SIG-M5 treated with dmso at 0.1 percent for 504 hours (cell line): Measurements from ENCODE around the gene EPB41L4B.
A peak's percentile ranks its signal among the peaks of the same experiment; 100 is the strongest.
"Not testable (repeated sequence)": the region's sequence is repeated elsewhere in the genome, so short reads cannot be mapped to it uniquely, and the experiment has no call there.

Source experiments
- DNase-seq: peaks from one replicate; lab custom pipeline; 2025; ENCODE audit not compliant: unreplicated experiment; lab: John Stamatoyannopoulos, UW

Gene EPB41L4B

DNA sequence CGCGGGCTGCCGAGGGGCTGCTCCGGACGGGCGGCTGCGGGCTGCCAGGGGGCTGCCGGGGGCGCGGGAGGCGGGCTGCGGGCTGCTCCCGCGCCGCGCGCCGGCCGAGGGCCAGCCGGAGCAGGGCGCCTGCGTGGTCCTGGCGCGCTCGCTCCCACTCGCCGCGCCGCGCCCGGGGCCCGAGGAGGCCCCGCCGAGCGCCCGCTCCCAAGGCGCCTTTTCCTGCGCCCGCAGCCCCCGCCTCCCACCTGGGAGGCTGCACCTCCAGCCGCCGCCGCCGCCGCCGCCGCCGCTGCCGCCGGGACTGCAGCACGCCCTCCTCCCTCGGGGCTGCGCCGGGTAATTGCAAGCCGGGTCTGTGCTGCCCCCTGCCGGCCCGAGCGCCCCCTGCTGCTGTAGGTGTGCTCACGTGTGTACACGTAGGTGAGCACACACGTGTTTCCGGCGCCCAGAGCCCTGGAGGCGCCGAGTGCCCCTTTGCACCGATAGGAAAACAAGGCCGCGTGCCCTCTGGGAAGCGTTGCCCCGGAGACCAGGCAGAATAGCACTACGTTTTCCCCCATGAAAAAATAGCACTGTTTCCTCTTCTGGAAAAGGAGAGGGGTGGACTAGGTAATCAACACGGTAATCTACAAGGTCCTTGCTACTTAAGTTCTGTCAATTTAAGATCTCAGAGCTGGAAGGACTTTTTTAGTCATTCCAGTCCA is at the start of gene EPB41L4B:
Gene EPB41L4B, minus strand, starts transcription at position 318 of the 707 bp plus-strand sequence. CDS start 613 bp downstream, outside the sequence.
- peak; percentile 56 for DNase-seq

DNA sequence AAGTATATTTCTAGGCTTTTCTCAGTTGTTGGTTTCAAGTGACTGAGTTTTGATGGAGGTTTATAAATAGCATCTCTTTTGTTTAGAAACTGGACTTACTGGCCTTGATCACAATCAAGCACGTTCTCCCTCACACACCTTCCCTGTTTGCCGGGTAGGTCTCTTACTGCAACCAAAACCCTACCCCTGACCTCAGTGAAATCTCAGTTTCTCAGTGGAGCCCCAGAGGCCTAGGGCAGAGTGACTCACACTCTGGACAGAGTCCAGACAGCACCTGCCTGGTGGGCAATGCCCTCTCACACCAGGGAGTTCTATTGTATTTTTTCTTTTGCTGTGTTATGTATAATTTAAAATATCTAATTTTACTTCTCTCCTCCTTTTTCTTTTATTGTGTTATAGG is 48.4 kb upstream of the EPB41L4B start:
- DNase-seq = peak; percentile 12

DNA sequence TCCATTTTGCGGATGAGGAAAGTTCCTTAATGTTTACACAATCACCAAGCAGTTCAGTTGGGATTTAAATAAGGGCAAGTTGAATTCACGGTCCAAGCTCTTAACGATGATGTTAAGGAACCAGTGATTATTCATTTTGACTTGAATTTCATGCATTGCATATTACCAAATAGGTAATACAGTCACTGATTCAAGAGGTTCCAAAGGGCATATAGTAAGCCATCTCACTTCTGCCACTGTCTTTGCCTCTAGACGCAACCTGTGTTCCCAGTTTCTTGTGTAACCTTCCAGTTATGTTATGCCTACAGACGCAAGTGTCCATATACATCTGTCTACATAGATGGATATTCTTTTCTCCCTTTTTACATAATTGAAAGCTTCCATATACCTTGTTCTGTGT is 39.9 kb upstream of the EPB41L4B start:
- no peak for DNase-seq

DNA sequence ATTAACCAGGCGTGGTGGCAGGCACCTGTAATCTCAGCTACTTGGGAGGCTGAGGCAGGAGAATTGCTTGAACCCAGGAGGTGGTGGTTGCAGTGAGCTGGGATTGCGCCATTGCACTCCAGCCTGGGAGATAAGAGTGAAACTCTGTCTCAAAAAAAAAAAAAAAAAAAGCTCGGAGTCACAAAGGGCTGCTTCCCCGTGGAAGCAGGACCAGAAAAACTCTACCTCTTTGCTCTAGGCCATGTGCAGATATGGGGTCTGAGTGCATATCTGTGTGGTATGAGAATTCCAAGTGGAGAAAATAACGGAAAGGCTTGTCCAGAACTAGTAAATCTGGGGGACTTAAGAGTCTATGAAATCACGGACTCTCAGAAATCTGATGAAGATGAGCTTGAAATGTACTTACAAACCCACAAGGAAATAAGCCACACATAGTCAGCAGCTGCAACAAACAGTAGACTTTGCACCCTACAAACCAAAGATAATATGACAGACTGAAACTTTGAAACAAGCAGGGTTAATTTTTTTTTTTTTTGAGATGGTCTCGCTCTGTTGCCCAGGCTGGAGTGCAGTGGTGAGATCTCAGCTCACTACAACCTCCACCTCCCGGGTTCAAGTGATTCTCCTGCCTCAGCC is 38.2 kb upstream of the EPB41L4B start:
- DNase-seq = not testable (repeated sequence)

DNA sequence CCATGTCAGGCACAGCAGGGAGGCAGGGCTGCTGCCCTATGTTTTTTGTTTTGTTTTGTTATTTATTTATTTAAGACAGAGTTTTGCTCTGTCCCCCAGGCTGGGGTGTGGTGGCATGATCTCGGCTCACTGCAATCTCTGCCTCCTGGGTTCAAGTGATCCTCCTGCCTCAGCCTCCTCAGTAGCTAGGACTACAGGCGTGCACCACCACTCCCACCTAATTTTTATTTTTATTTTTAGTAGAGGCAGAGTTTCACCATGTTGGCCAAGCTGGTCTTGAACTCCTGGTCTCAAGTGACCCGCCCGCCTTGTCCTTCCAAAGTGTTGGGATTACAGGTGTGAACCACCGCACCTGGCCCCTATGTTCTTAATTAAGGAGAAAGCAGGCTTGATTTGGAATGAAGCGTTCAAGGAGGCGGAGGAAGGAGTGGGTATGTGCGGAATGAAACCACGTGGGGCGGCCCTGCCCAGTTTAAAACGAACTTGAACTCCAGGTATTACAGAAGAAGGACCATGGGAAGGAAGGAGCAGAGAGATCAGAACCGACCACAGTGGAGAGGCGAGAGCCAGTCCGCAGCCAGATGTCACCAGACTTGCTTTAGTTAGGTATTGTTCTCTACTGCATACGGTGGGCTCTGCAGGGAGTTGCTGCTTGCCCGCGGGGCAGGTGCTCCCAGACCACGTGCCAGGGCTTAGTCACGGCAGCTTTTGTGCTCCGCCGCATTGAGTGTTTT is 34.9 kb upstream of the EPB41L4B start:
- DNase-seq = no peak

DNA sequence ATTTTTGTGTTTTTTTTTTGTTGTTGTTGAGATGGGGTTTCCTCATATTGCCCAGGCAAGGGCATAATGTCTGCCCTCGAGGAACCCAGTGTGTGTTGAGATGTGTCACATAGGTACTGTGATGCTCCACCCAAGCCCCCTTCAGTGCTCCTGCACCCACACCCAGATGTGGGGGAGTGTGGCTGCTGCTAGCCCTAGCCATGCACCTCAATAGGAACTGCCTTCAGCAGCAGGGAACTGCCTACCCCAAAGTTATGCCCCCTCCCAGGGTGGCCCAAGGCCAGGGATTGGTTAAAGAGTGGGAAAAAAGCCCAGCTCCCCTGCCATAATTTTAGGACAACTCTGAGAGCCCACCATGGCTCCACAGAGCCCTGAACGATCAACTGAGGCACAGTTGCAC is 33.3 kb upstream of the EPB41L4B start:
- DNase-seq = no peak

DNA sequence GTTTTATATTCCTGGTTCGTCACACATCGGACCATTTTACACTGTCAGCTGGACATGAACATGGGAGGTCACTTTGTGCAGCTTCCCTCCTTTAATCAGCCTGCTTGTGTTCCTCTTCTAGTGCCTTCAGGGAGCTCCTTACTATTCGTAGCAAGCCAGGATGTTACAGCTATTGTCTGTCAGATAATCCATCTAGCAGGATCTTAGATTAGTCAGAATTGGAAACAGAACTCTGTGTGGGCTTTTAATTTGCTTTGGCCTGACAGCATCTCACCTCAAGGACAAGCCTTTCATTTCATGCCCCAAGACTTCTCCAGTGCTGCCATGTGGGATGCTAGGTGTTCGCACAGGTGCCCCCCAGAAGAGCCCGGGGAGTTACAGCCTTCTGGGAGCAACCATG is 30.2 kb upstream of the EPB41L4B start:
- no peak for DNase-seq

DNA sequence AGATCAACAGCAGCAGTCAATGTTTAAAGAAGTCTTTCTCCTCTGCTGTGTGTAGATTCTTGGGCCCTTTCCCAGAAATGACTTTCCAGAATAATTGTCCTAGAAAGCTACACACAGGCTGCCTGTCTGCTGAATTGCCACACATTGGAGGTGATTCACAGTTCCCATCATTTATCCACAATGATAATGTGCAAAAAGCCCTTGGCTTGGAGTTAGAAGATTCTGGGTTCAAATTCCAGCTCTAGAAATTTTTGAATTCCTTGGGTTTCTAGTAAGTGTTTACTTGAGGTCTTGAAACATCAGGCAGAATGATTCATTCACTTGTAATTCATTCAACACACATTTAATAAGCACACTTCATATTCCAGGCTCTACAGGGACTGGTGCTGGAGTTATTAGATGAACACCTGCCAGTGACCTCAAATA is 28.6 kb upstream of the EPB41L4B start:
- DNase-seq = no peak

DNA sequence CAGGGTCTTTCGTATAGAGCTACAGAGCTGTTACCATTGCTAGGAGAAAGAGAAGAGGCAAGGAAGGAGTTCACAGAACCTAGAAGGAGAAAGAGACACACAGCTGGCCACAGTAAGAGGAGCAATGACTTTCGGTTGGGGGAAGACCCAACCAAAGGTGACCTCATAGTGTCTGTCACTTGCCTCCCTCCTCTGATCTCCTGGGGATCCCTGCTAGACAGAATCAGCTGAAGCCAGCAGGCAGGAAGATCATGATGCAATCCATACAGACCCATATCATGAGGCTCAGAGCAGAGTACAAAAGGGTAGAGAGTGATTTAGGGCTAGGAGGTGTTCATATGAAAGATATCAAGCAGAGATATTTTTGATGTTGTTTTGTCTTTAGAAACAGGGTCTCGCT is 26.0 kb upstream of the EPB41L4B start:
- no peak for DNase-seq

DNA sequence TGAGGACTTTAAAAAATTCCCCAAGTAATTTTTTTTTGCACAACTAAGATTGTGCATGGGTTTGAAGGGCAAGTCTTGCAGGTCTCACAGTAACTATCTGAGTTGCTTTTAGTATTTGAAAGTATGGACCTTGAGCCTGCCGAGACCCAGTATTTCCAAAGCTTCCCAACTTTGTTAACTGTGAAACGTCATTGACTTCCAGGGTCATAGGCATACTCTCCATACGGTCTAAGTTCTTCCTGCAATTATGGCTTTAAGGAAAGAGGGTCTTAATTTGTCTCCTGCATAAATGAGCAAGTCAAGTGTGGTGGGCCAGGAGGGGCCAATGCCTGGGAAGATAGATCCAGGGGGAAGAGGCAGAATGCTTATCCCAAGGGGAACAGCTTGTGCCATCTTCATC is 24.0 kb upstream of the EPB41L4B start:
- DNase-seq = no peak

DNA sequence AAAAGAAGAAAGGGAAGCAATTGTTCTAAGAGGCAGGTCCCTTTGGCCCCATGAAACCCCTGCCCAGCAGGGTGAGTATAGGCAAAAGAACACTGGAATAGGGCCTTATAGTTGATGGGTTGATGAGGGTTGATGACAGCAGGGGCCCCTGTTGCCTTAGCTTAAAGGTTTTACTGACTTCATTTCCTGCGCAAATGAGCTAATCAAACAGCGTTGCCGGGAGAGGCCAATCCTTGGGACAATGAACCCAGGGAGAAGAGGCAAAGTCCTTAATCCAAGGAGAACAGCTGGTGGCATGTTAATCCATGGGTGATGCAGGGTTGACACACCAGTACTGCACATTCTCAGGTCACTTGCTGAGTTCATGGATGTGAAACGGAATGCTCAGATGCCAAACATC is 22.0 kb upstream of the EPB41L4B start:
- no peak for DNase-seq

DNA sequence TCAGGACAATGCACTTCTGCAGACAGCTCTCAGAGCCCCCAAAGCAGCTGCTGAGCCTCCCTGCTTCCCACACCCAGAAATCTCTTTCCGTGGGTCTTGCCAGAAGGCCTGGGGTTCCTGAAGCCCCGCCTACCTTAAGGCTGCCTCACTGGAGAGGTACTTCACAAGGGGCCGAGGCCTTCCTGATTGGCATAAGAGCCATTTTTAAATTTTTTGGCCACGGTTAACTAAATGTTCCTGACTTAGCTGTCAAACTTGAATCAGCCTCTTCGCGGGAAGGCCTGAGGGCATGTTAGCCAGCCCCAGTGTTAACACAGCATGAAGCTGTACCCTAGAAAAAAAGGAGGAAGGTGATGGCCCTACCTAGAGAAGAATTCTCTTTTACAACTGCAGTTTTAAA is 20.7 kb upstream of the EPB41L4B start:
- no peak for DNase-seq

DNA sequence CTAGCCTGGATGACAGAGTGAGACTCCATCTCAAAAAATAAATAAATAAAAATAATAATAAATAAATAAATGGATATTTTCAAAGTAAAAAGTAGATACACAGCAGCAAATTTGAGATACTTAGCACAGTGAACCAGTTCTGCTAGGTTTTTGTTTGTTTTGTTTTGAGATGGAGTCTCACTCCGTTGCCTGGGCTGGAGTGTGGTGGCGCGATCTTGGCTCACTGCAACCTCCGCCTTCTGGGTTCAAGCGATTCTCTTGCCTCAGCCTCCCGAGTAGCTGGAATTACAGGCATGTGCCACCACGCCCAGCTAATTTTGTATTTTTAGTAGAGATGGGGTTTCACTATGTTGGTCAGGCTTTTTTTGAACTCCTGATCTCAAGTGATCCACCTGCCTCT is 20.1 kb upstream of the EPB41L4B start:
- not testable (repeated sequence) for DNase-seq

DNA sequence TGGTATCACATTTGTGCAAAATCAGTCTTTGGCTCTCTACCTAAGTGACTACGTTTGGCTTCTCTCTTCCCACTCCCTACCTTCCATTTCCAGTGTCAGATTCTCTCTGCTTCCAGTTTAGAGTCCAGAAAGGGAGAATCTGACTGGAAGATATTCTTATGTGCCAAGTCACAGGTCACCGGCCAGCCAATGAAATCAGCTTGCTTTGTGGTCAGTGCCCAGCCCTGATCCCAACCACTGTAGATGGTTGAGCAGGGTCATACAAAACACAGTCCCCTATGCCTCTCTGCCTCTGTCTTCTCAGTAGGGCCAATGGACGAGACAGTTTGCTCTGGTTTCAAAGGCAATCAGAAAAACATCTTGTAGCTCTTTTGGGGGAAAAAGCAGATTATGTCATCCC is 15.6 kb upstream of the EPB41L4B start:
- no peak for DNase-seq

DNA sequence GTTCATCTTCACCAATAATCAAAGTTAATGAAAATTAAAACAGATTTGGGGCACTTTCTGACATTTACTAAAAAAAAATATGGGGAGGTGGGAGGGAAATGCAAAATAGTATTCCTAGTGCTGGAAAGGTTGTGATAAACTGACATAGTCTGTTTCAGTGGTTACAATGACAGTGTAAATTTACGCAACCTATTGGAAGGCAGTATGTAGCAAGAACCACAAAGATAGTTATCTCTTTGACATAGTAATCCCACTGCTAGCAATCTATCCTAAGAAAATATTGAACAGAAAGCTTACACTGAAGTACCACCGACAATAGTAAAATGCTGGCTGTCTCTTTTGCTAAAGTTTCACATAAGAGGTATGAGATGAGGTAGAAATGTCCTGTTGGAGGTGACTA is 15.1 kb upstream of the EPB41L4B start:
- peak; percentile 80 for DNase-seq

DNA sequence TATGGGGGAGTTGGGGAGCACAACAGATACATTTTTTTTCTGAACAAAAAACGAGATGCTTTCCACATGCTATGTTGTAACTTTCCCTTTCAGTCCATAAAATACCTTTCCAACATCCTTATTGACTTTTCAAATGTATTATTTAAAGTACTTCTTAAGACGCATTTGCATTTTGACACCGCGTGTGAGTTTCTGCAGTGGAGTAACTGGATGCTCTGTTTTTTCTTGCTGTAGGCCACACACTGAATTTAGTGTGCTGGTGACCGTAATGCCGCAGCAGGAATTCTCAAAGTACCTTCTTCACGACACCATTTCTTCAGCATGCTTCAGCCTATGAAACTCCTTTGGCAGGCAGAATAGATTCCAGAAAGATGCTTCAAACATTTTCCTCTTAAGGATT is 14.3 kb upstream of the EPB41L4B start:
- no peak for DNase-seq

DNA sequence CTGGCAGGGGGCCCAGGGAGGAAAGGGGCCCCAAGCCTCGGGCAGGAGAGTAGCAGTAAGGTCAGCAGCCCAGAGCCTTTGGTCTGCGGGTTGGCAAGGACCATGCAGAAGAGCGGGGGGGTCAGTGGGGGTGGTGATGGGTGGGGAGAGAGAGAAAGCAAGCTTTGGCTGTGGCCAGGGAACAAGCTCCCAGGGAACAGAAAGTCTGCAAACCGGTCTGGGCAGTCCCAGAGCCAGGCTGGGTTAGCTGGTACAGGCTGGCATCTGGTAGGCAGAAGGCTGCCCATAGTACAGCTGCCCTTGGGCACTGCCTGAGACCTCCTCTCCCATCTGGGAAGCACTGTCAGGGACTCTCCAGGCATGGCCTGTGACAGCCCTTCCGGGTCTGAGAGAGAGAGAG is 10.5 kb upstream of the EPB41L4B start:
- DNase-seq = peak; percentile 48

DNA sequence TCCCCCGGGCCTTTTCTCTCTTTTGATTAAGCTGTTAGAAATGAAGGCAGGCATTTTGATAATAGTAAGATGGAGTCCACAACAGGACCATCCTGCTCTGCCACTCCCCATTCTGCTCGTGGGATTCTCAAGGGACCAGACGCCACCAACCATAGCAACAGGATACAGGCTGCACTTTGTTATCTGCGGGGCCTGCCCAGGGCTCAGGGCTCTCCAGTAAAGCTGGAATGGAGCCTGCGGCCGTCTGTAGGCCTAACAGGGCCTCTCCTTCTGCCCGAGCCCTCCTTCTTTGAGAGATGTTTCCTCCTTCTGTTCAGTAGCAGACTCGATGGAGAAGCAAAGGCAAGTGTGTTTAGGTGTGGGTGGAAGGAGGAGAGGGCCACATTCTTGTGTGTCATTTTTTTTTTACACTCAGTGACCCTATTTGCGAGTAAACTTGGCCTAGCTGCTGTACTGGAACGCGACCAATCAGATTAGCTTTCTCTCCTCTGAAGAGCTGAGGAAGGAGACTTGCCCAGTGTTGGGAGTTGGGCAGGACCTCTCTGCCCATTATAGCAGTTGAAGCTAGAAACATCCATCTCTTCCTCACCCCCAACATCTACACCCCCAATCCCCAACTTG is 8.9 kb upstream of the EPB41L4B start:
- DNase-seq = no peak

DNA sequence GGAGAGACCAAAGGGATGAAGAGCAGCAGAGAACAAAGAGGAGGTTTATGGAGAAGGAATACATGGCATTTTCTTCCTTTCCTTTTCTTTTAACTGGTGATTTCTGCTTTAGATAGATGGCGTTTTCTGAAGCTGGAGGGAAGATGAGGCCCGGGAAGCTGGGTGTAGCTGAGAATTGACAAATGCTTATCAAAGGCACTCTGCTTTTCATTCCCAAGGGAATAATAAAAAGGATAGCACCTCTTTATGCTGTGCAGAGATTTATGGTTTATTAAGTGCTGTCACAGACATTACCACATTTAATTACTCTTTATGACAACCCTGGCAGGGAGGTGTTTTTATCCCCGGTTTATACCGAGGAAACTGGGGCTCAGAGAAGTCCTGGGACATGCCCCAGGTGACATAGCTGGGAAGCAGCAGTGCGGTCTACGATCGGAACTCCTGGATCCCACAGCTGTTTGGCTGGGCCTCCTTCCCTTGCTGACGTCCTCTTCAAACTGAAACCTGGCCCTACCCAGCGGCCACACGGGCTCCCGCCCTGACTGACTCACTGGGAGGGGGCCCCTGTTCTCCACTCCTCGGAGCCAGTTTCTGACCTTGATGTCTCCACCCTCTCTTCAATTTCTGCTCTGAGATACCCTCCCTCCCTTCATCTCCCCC is 8.2 kb upstream of the EPB41L4B start:
- no peak for DNase-seq

DNA sequence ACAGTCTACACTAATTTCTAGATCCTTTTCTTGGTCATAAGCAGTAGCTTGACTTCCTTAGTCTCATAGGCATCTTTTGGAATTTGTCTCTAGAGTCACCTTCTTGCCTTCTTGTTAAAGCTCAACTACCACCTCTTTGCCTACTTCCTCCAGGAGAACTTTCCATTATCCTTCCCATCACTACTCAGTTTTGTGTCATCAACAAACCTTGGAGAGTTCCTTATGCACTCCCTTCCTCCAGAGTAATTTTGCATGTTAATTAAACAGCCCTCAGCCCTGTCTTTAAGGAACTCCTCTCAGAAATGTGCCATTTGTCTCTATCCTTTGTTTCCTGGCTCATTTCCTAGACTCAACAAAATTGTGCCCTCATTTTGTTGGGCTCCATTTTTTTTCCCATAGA is 4.2 kb upstream of the EPB41L4B start:
- no peak for DNase-seq

DNA sequence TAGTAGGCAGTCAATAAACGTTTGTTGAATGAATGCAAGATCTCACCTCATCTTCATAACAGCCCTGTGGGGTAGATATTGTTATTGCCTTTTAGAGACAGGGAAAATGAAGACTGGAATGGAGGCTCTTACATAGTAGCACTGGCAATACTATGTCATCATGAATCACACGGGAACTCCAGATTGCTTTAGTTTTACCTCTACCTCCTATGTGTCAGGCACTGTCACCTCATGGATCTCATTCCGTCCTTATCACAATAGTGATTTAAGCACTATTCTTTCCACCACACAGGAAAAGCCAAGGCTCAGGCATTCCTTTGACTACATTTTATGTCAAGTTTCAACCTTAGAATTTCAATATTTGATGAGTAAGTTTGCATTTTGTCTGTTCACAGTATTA is 2.9 kb upstream of the EPB41L4B start:
- no peak for DNase-seq
